IMR-90 (cell line): ENCODE measurements around the gene RNF217. TPM values are rescaled to one million over a fixed set of nuclear protein-coding genes. Genes with fewer than 3 reads are reported as not detected.

Source experiments
- ATAC-seq: fragments of 200-7000 bp; cut with Tn5 transposase; 2 replicates; pipeline ENCODE4 v1.9.1; 2020; ENCODE audit warnings: low read depth, mild to moderate bottlenecking, moderate library complexity
- BruUV-seq: library from RNA; stranded (reverse); fragments of 400-500 nt; replicated peaks from 2 replicates; lab custom pipeline; 2021; lab: Mats Ljungman, UMichigan
- CTCF ChIA-PET: fragments of 300-600 bp; formaldehyde crosslinking; extraction: SDS; loops from one replicate; lab custom pipeline; 2021; ENCODE audit warnings: antibody characterized with exemption; lab: Yijun Ruan, JAX
- POLR2A ChIA-PET: fragments of 300-600 bp; sonication (Branson Sonifier 250); formaldehyde crosslinking; loops from one replicate; lab custom pipeline; 2022; ENCODE audit warnings: antibody characterized with exemption; ENCODE audit not compliant: unreplicated experiment; lab: Charles Lee
- DNase-seq: peaks from one replicate; pipeline ENCODE4 v3.0.0; 2013
- H2AFZ ChIP-seq: replicated peaks from 2 replicates; pipeline ENCODE3; 2013; ENCODE audit warnings: low read length, mild to moderate bottlenecking; ENCODE audit not compliant: poor library complexity
- H2AK5ac ChIP-seq: 2 replicates; pipeline ENCODE4 v1.6.1; 2013; ENCODE audit warnings: low read depth, low read length, inconsistent platforms
- H2AK9ac ChIP-seq: replicated peaks from 2 replicates; pipeline ENCODE3; 2013; ENCODE audit warnings: mild to moderate bottlenecking, low read depth, low read length, moderate library complexity; ENCODE audit not compliant: poor library complexity
- H2BK120ac ChIP-seq: 2 replicates; pipeline ENCODE4 v1.6.1; 2013; ENCODE audit warnings: low read depth, low read length, inconsistent platforms
- H2BK15ac ChIP-seq: 3 replicates; pipeline ENCODE4 v1.6.1; 2013; ENCODE audit warnings: low read depth, low read length, inconsistent platforms
- H2BK20ac ChIP-seq: 2 replicates; pipeline ENCODE4 v1.6.1; 2013; ENCODE audit warnings: low read depth, mild to moderate bottlenecking, inconsistent platforms, low read length, moderate library complexity
- H2BK5ac ChIP-seq: 2 replicates; pipeline ENCODE4 v1.6.1; 2013; ENCODE audit warnings: mild to moderate bottlenecking, low read depth, low read length, inconsistent platforms; ENCODE audit not compliant: poor library complexity, severe bottlenecking
- H3K14ac ChIP-seq: replicated peaks from 2 replicates; pipeline ENCODE4 v1.6.1; 2013; ENCODE audit warnings: low read depth, low read length, inconsistent platforms
- H3K18ac ChIP-seq: 2 replicates; pipeline ENCODE4 v1.6.1; 2013; ENCODE audit warnings: low read depth, low read length, control low read depth
- H3K23ac ChIP-seq: 2 replicates; pipeline ENCODE4 v1.6.1; 2013; ENCODE audit warnings: low read depth, low read length, inconsistent platforms
- H3K27ac ChIP-seq: 2 replicates; pipeline ENCODE4 v1.5.1; 2013; ENCODE audit warnings: mild to moderate bottlenecking, control low read depth, low read length; ENCODE audit not compliant: insufficient read depth
- H3K27me3 ChIP-seq: 2 replicates; pipeline ENCODE4 v1.6.1; 2013; ENCODE audit warnings: low read length; ENCODE audit not compliant: control insufficient read depth, insufficient read depth
- H3K36me3 ChIP-seq: 2 replicates; pipeline ENCODE4 v1.6.1; 2013; ENCODE audit warnings: low read length, mixed read lengths; ENCODE audit not compliant: control insufficient read depth, insufficient read depth
- H3K4ac ChIP-seq: 2 replicates; pipeline ENCODE4 v1.6.1; 2013; ENCODE audit warnings: low read depth, low read length, inconsistent platforms
- H3K4me1 ChIP-seq: 2 replicates; pipeline ENCODE4 v1.6.1; 2013; ENCODE audit warnings: low read length, mixed read lengths; ENCODE audit not compliant: control insufficient read depth, insufficient read depth
- H3K4me2 ChIP-seq: 2 replicates; pipeline ENCODE4 v1.6.1; 2013; ENCODE audit warnings: low read depth, mild to moderate bottlenecking, control low read depth, low read length, moderate library complexity
- H3K4me3 ChIP-seq: 2 replicates; pipeline ENCODE4 v1.5.1; 2013; ENCODE audit warnings: low read depth, mild to moderate bottlenecking, control low read depth, low read length, moderate library complexity; ENCODE audit not compliant: insufficient read depth
- H3K56ac ChIP-seq: 2 replicates; pipeline ENCODE4 v1.6.1; 2013; ENCODE audit warnings: low read length, inconsistent platforms; ENCODE audit not compliant: insufficient read depth; ENCODE audit errors: extremely low read depth
- H3K79me1 ChIP-seq, 2 experiments: 2 replicates each; pipeline ENCODE4 v1.6.1; 2013; ENCODE audit warnings: low read length in 2 of 2, inconsistent platforms in 1 of 2, low read depth in 1 of 2
- H3K9ac ChIP-seq: 2 replicates; pipeline ENCODE4 v1.6.1; 2013; ENCODE audit warnings: low read depth, low read length, control low read depth
- H3K9me1 ChIP-seq: 2 replicates; pipeline ENCODE4 v1.6.1; 2013; ENCODE audit warnings: low read length, inconsistent platforms; ENCODE audit not compliant: insufficient read depth
- H3K9me3 ChIP-seq: 2 replicates; pipeline ENCODE4 v1.6.1; 2013; ENCODE audit warnings: low read length; ENCODE audit not compliant: control insufficient read depth, insufficient read depth
- H4K20me1 ChIP-seq: 2 replicates; pipeline ENCODE4 v1.6.1; 2013; ENCODE audit warnings: low read length, inconsistent platforms; ENCODE audit not compliant: insufficient read depth
- H4K5ac ChIP-seq: 2 replicates; pipeline ENCODE4 v1.6.1; 2013; ENCODE audit warnings: mild to moderate bottlenecking, low read depth, low read length, control low read depth
- H4K8ac ChIP-seq, 2 experiments: 2 replicates each; pipeline ENCODE4 v1.6.1; 2013; ENCODE audit warnings: low read depth in 2 of 2, low read length in 2 of 2, control low read depth in 1 of 2, inconsistent platforms in 1 of 2
- H4K91ac ChIP-seq: 2 replicates; pipeline ENCODE4 v1.6.1; 2013; ENCODE audit warnings: low read depth, low read length, inconsistent platforms; ENCODE audit not compliant: insufficient read depth
- BHLHE40 ChIP-seq: fragments of 150-350 bp; IDR thresholded peaks from 2 replicates; pipeline ENCODE4 v1.6.1; 2016; ENCODE audit warnings: mild to moderate bottlenecking, low read depth, low read length
- CEBPB ChIP-seq: IDR thresholded peaks from 2 replicates; pipeline ENCODE4 v1.6.1; 2012; ENCODE audit warnings: low read depth, low read length, improper control_type of control experiment
- FOS ChIP-seq: fragments of 150-350 bp; IDR thresholded peaks from 2 replicates; pipeline ENCODE4 v1.6.1; 2016; ENCODE audit warnings: low read depth, low read length
- MAFK ChIP-seq: IDR thresholded peaks from 2 replicates; pipeline ENCODE4 v1.6.1; 2012; ENCODE audit warnings: low read depth, low read length, improper control_type of control experiment
- MAZ ChIP-seq: IDR thresholded peaks from 2 replicates; pipeline ENCODE4 v1.6.1; 2012; ENCODE audit warnings: low read depth, mild to moderate bottlenecking, low read length, improper control_type of control experiment, moderate library complexity, borderline replicate concordance
- MXI1 ChIP-seq: IDR thresholded peaks from 2 replicates; pipeline ENCODE4 v1.6.1; 2012; ENCODE audit warnings: low read depth, mild to moderate bottlenecking, low read length, moderate library complexity, borderline replicate concordance
- NFE2L2 ChIP-seq: fragments of 150-350 bp; IDR thresholded peaks from 2 replicates; pipeline ENCODE4 v1.6.1; 2016; ENCODE audit warnings: low read depth, mild to moderate bottlenecking, low read length
- POLR2A ChIP-seq: IDR thresholded peaks from 2 replicates; pipeline ENCODE4 v1.6.1; 2012; ENCODE audit warnings: mild to moderate bottlenecking, low read depth, low read length
- RAD21 ChIP-seq: IDR thresholded peaks from 2 replicates; pipeline ENCODE4 v1.6.1; 2012; ENCODE audit warnings: low read length, improper control_type of control experiment
- RCOR1 ChIP-seq: IDR thresholded peaks from 2 replicates; pipeline ENCODE4 v1.6.1; 2012; ENCODE audit warnings: mild to moderate bottlenecking, low read length, improper control_type of control experiment; ENCODE audit not compliant: insufficient replicate concordance
- RFX5 ChIP-seq: IDR thresholded peaks from 2 replicates; pipeline ENCODE4 v1.8.0; 2012; ENCODE audit warnings: low read depth, mild to moderate bottlenecking, low read length, moderate library complexity
- SMC3 ChIP-seq: fragments of 150-350 bp; IDR thresholded peaks from 2 replicates; pipeline ENCODE4 v1.6.1; 2016; ENCODE audit warnings: low read depth, mild to moderate bottlenecking, antibody characterized with exemption, low read length, moderate library complexity
- WGBS, 2 experiments: methylation state at CpG; one replicate each; pipeline versions ENCODE4 v1.1.5 to v1.1.7; 2013; ENCODE audit warnings: missing lambda C conversion rate in 2 of 2; ENCODE audit not compliant: insufficient read length in 1 of 2; ENCODE audit errors: extremely low coverage in 2 of 2; 5-methylcytosine and 5-hydroxymethylcytosine counted together
- dilution Hi-C: fragments of 300-500 bp; cut with HindIII; formaldehyde crosslinking; loops from one replicate; pipeline ENCODE4 v1.14.3; 2018; ENCODE audit warnings: low sequenced_read_pairs; ENCODE audit not compliant: unreplicated experiment
- in situ Hi-C: fragments of 300-500 bp; cut with MboI; formaldehyde crosslinking; loops from 3 replicates; pipeline ENCODE4 v1.14.3; 2019; ENCODE audit warnings: low sequenced_read_pairs, inconsistent platforms, mixed read lengths
- intact Hi-C: fragments of 100-400 bp; cut with micrococcal nuclease; formaldehyde crosslinking; loops from 2 replicates; pipeline ENCODE4 v1.10.0; 2022
- polyA plus RNA-seq, 3 experiments: library from polyadenylated mRNA; depleted of rRNA; stranded (reverse); fragments of >200 nt; gene quantifications; 2 replicates each; pipeline ENCODE4 v1.2.3, GENCODE V29; 2012; ENCODE audit warnings: low replicate concordance in 1 of 3
- total RNA-seq: library from RNA; depleted of rRNA; stranded (reverse); fragments of >200 nt; gene quantifications from 2 replicates; pipeline ENCODE4 v1.2.3, GENCODE V29; 2012
- TF ChIP-seq, protein P1 (sequence below): fragments of 150-350 bp; IDR thresholded peaks from 2 replicates; pipeline ENCODE4 v1.6.1; 2016; ENCODE audit warnings: low read depth, mild to moderate bottlenecking, low read length, moderate library complexity, borderline replicate concordance
- TF ChIP-seq, protein P2 (sequence below): fragments of 150-350 bp; IDR thresholded peaks from 2 replicates; pipeline ENCODE4 v1.6.1; 2017; ENCODE audit warnings: mild to moderate bottlenecking, antibody characterized with exemption, low read length, low read depth
- TF ChIP-seq, protein P3 (sequence below): conservative IDR thresholded peaks from 2 replicates; pipeline ENCODE4 v1.5.1; 2012; ENCODE audit warnings: mild to moderate bottlenecking, low read depth, low read length, improper control_type of control experiment

RNF217 gene
- total and polyA plus RNA-seq, 2 of the 4 experiments (the other 2 are of a cell fraction): 11.7 to 20.4 TPM

DNA sequence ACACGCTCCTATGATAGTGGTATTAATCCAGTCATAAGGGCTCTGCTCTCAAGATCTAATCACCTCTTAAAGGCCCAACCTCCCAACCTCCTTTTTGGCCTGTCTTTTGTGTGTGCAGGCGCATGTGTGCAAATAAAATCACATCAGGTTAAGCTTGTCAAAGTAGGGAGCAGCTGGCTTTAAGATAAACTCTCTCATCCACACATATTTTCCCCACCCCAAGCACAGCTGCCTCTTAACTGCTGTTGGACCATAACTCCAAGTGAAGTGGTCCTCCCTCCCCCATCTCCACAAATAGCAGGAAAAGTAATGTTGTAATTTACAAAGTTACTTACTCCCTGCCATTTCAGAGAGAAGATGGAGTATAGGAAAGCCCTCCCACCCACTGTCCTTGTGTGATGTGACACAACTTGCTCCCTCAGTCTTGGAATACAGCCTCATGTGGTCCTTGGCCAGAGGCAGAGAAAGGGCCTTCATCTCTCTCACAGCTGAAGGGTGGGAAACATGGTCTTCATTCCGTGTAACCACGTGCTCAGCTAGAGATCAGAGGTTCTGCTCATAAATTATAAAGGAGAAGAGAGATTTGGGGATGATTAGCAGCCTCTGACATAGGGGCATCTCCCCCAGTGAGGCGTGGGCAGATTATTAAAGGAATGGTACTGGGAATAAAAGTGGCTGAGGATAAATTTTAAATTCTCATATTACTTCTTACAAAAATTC is 116.5 kb downstream of the RNF217 start:
- intact Hi-C loops (no loop called here), in situ Hi-C loops (no loop called here), dilution Hi-C loops (no loop called here)
- H4K20me1 ChIP-seq: no peaks in the 10 kb centered on the region
- H3K27me3 ChIP-seq: no peaks in the 10 kb centered on the region
- ATAC-seq (no peak), DNase-seq (no peak)
- H4K91ac ChIP-seq: no peak overlapping the region
- H3K56ac ChIP-seq: no peak overlapping the region
- ChIA-PET CTCF (no interaction called here), POLR2A (interaction anchor here (0.5 to 0.6 kb wide), 2 partner anchors 12 to 41 kb away, joined by 3 to 5 read pairs; no protein-coding TSS in a partner anchor)
- no TSS peak for BruUV-seq
- H3K4me2 ChIP-seq: no peak overlapping the region
- no peak overlapping the region for H4K8ac ChIP-seq
- H2BK20ac ChIP-seq: no peak overlapping the region; the same call in 1 of the 2 replicates
- no peaks in the 10 kb centered on the region for H3K9me3 ChIP-seq
- H3K4ac ChIP-seq: no peak overlapping the region
- peaks cover 3% of the 10 kb centered on the region; the same call in 1 of the 2 replicates for H3K4me1 ChIP-seq
- H3K14ac ChIP-seq: no peak overlapping the region
- H2AK5ac ChIP-seq: no peak overlapping the region
- H2AK9ac ChIP-seq: no peak overlapping the region
- H3K23ac ChIP-seq: no peak overlapping the region
- H2BK15ac ChIP-seq: no peak overlapping the region
- no peak overlapping the region for H2BK120ac ChIP-seq
- peak overlapping the region; percentile 50 for H2BK5ac ChIP-seq
- H3K18ac ChIP-seq: no peak overlapping the region
- H3K4me3 ChIP-seq: no peak overlapping the region
- peaks cover 7% of the 10 kb centered on the region for H3K9me1 ChIP-seq
- H3K36me3 ChIP-seq: peaks cover 27% of the 10 kb centered on the region
- WGBS, 2 experiments: no CpG with 5 or more reads among the region's 5 CpGs
- TF ChIP-seq, protein P1, sequence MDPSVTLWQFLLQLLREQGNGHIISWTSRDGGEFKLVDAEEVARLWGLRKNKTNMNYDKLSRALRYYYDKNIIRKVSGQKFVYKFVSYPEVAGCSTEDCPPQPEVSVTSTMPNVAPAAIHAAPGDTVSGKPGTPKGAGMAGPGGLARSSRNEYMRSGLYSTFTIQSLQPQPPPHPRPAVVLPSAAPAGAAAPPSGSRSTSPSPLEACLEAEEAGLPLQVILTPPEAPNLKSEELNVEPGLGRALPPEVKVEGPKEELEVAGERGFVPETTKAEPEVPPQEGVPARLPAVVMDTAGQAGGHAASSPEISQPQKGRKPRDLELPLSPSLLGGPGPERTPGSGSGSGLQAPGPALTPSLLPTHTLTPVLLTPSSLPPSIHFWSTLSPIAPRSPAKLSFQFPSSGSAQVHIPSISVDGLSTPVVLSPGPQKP: no peak
- TF ChIP-seq MXI1: no peak
- TF ChIP-seq RFX5: no peak
- TF ChIP-seq, protein P2, sequence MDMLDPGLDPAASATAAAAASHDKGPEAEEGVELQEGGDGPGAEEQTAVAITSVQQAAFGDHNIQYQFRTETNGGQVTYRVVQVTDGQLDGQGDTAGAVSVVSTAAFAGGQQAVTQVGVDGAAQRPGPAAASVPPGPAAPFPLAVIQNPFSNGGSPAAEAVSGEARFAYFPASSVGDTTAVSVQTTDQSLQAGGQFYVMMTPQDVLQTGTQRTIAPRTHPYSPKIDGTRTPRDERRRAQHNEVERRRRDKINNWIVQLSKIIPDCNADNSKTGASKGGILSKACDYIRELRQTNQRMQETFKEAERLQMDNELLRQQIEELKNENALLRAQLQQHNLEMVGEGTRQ: no peak
- no peak for TF ChIP-seq POLR2A
- no peak for TF ChIP-seq BHLHE40
- no peak for TF ChIP-seq NFE2L2
- TF ChIP-seq, protein P3, sequence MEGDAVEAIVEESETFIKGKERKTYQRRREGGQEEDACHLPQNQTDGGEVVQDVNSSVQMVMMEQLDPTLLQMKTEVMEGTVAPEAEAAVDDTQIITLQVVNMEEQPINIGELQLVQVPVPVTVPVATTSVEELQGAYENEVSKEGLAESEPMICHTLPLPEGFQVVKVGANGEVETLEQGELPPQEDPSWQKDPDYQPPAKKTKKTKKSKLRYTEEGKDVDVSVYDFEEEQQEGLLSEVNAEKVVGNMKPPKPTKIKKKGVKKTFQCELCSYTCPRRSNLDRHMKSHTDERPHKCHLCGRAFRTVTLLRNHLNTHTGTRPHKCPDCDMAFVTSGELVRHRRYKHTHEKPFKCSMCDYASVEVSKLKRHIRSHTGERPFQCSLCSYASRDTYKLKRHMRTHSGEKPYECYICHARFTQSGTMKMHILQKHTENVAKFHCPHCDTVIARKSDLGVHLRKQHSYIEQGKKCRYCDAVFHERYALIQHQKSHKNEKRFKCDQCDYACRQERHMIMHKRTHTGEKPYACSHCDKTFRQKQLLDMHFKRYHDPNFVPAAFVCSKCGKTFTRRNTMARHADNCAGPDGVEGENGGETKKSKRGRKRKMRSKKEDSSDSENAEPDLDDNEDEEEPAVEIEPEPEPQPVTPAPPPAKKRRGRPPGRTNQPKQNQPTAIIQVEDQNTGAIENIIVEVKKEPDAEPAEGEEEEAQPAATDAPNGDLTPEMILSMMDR: no peak
- TF ChIP-seq MAZ: no peak
- no peak for TF ChIP-seq SMC3
- no peak for TF ChIP-seq FOS
- TF ChIP-seq CEBPB: no peak
- no peak for TF ChIP-seq RAD21
- no peak for TF ChIP-seq MAFK
- no peak for TF ChIP-seq RCOR1
- no peak overlapping the region for H3K9ac ChIP-seq
- H3K27ac ChIP-seq: no peak overlapping the region
- no peak overlapping the region for H2AFZ ChIP-seq
- no peak overlapping the region for H4K5ac ChIP-seq
- peaks cover 19 to 29% of the 10 kb centered on the region in 2 experiments for H3K79me1 ChIP-seq
